GM21423 (cell line): ENCODE data around the gene XRN2.
"Not testable (repeated sequence)": the region's sequence is repeated elsewhere in the genome, so short reads cannot be mapped to it uniquely, and the experiment has no call there.

Experiments used
- ATAC-seq: cut with Tn5 transposase; IDR thresholded peaks from one replicate; pipeline ENCODE4 v1.9.1; 2021; ENCODE audit warnings: mild to moderate bottlenecking, moderate library complexity; ENCODE audit not compliant: unreplicated experiment

The XRN2 gene

GRCh38 chr20:21344961-21345360 is 41.8 kb downstream of the XRN2 start:
- no peak for ATAC-seq

- no peak for ATAC-seq
Observed at GRCh38 chr20:21352703-21353102, 49.6 kb downstream of the XRN2 start.

- ATAC-seq = no peak
Observed at GRCh38 chr20:21353236-21353635, 50.1 kb downstream of the XRN2 start.

GRCh38 chr20:21355981-21356380 is 52.9 kb downstream of the XRN2 start:
- ATAC-seq = no peak

GRCh38 chr20:21356386-21356785 is 53.3 kb downstream of the XRN2 start:
- ATAC-seq = no peak

- ATAC-seq = no peak
Observed at GRCh38 chr20:21357844-21358243, 54.7 kb downstream of the XRN2 start.

GRCh38 chr20:21358737-21359136 is 55.6 kb downstream of the XRN2 start:
- ATAC-seq = no peak

- ATAC-seq = no peak
Observed at GRCh38 chr20:21360705-21361104, 57.6 kb downstream of the XRN2 start.

- ATAC-seq = no peak
Observed at GRCh38 chr20:21361266-21361665, 58.1 kb downstream of the XRN2 start.

- no peak for ATAC-seq
Observed at GRCh38 chr20:21364413-21364812, 61.3 kb downstream of the XRN2 start.

GRCh38 chr20:21365771-21366170 is 62.6 kb downstream of the XRN2 start:
- ATAC-seq = no peak

GRCh38 chr20:21366273-21366672 is 63.1 kb downstream of the XRN2 start:
- not testable (repeated sequence) for ATAC-seq

- no peak for ATAC-seq
Observed at GRCh38 chr20:21368791-21369190, 65.7 kb downstream of the XRN2 start.

GRCh38 chr20:21371193-21371592 is 68.1 kb downstream of the XRN2 start:
- ATAC-seq = no peak

- ATAC-seq = no peak
Observed at GRCh38 chr20:21372016-21372415, 68.9 kb downstream of the XRN2 start.

GRCh38 chr20:21373436-21373835 is 70.3 kb downstream of the XRN2 start:
- no peak for ATAC-seq

- ATAC-seq = no peak
Observed at GRCh38 chr20:21376626-21377025, 73.5 kb downstream of the XRN2 start.

- no peak for ATAC-seq
Observed at GRCh38 chr20:21377701-21378100, 74.6 kb downstream of the XRN2 start.

GRCh38 chr20:21378259-21378658 is 75.1 kb downstream of the XRN2 start:
- ATAC-seq = no peak

- no peak for ATAC-seq
Observed at GRCh38 chr20:21380711-21381110, 77.6 kb downstream of the XRN2 start.

GRCh38 chr20:21381619-21382018 is 78.5 kb downstream of the XRN2 start:
- ATAC-seq = no peak

GRCh38 chr20:21384308-21384892 is 81.3 kb downstream of the XRN2 start:
- ATAC-seq = no peak

GRCh38 chr20:21386111-21386510 is 83.0 kb downstream of the XRN2 start:
- ATAC-seq = no peak
